Measurements from ENCODE around the gene ABCD4.
"Not testable (repeated sequence)": the region's sequence is repeated elsewhere in the genome, so short reads cannot be mapped to it uniquely, and the experiment has no call there.

The ABCD4 gene

GRCh38 chr14:74302152-74302628 lies 544 bp downstream of the ABCD4 start:
- DNase-seq (ENCODE audit: low read depth in 2 of 3, low spot score in 2 of 3) = no peak

- DNase-seq (ENCODE audit: low read depth in 2 of 3, low spot score in 2 of 3) = no peak
Observed at GRCh38 chr14:74301594-74302151, 1.1 kb downstream of the ABCD4 start.

- no peak for DNase-seq (ENCODE audit: low read depth in 2 of 3, low spot score in 2 of 3)
Observed at GRCh38 chr14:74299061-74299545, 3.6 kb downstream of the ABCD4 start.

- DNase-seq (ENCODE audit: low read depth in 2 of 3, low spot score in 2 of 3) = no peak
Observed at GRCh38 chr14:74297986-74298385, 4.7 kb downstream of the ABCD4 start.

- no peak for DNase-seq (ENCODE audit: low read depth in 2 of 3, low spot score in 2 of 3)
Observed at GRCh38 chr14:74296037-74296467, 6.7 kb downstream of the ABCD4 start.

- no peak for DNase-seq (ENCODE audit: low read depth in 2 of 3, low spot score in 2 of 3)
Observed at GRCh38 chr14:74293606-74294005, 9.1 kb downstream of the ABCD4 start.

GRCh38 chr14:74292061-74292460 lies 10.7 kb downstream of the ABCD4 start:
- DNase-seq (ENCODE audit: low read depth in 2 of 3, low spot score in 2 of 3) = no peak

GRCh38 chr14:74290415-74290814 lies 12.3 kb downstream of the ABCD4 start:
- no peak for DNase-seq (ENCODE audit: low read depth in 2 of 3, low spot score in 2 of 3)

- no peak for DNase-seq (ENCODE audit: low read depth in 2 of 3, low spot score in 2 of 3)
Observed at GRCh38 chr14:74289801-74290200, 12.9 kb downstream of the ABCD4 start.

- DNase-seq (ENCODE audit: low read depth in 2 of 3, low spot score in 2 of 3) = no peak
Observed at GRCh38 chr14:74286736-74287135, 16.0 kb downstream of the ABCD4 start.

- no peak for DNase-seq (ENCODE audit: low read depth in 2 of 3, low spot score in 2 of 3)
Observed at GRCh38 chr14:74281069-74281468, 21.7 kb downstream of the ABCD4 start.

GRCh38 chr14:74278080-74278479 lies 24.7 kb downstream of the ABCD4 start:
- DNase-seq (ENCODE audit: low read depth in 2 of 3, low spot score in 2 of 3) = no peak

GRCh38 chr14:74275241-74275841 lies 27.4 kb downstream of the ABCD4 start:
- DNase-seq (ENCODE audit: low read depth in 2 of 3, low spot score in 2 of 3) = no peak

GRCh38 chr14:74271365-74271764 lies 31.4 kb downstream of the ABCD4 start:
- DNase-seq (ENCODE audit: low read depth in 2 of 3, low spot score in 2 of 3) = no peak

- not testable (repeated sequence) for DNase-seq (ENCODE audit: low read depth in 2 of 3, low spot score in 2 of 3)
Observed at GRCh38 chr14:74270382-74271177, 32.2 kb downstream of the ABCD4 start.

GRCh38 chr14:74267588-74267987 lies 35.1 kb downstream of the ABCD4 start:
- no peak for DNase-seq (ENCODE audit: low read depth in 2 of 3, low spot score in 2 of 3)

GRCh38 chr14:74265301-74265965 lies 37.3 kb downstream of the ABCD4 start:
- DNase-seq (ENCODE audit: low read depth in 2 of 3, low spot score in 2 of 3) = no peak

- DNase-seq (ENCODE audit: low read depth in 2 of 3, low spot score in 2 of 3) = no peak
Observed at GRCh38 chr14:74263921-74264320, 38.8 kb downstream of the ABCD4 start.

GRCh38 chr14:74263181-74263580 lies 39.6 kb downstream of the ABCD4 start:
- DNase-seq (ENCODE audit: low read depth in 2 of 3, low spot score in 2 of 3) = no peak

GRCh38 chr14:74262076-74262475 lies 40.7 kb downstream of the ABCD4 start:
- no peak for DNase-seq (ENCODE audit: low read depth in 2 of 3, low spot score in 2 of 3)

GRCh38 chr14:74261288-74261687 lies 41.4 kb downstream of the ABCD4 start:
- DNase-seq (ENCODE audit: low read depth in 2 of 3, low spot score in 2 of 3) = no peak

Measured in activated CD8-positive, alpha-beta memory T cell treated with anti-CD3 and anti-CD28 coated beads for 48 hours (primary cell).